HTERT RPE-1 (cell line): ENCODE measurements around the gene PIP5K1C.
"Not testable (repeated sequence)": the region's sequence is repeated elsewhere in the genome, so short reads cannot be mapped to it uniquely, and the experiment has no call there.

Experiments used
- in situ Hi-C: fragments of 300-500 bp; cut with MboI; formaldehyde crosslinking; loops from 4 replicates; pipeline ENCODE4 v1.14.3; 2020; ENCODE audit warnings: low sequenced_read_pairs

The PIP5K1C gene

DNA sequence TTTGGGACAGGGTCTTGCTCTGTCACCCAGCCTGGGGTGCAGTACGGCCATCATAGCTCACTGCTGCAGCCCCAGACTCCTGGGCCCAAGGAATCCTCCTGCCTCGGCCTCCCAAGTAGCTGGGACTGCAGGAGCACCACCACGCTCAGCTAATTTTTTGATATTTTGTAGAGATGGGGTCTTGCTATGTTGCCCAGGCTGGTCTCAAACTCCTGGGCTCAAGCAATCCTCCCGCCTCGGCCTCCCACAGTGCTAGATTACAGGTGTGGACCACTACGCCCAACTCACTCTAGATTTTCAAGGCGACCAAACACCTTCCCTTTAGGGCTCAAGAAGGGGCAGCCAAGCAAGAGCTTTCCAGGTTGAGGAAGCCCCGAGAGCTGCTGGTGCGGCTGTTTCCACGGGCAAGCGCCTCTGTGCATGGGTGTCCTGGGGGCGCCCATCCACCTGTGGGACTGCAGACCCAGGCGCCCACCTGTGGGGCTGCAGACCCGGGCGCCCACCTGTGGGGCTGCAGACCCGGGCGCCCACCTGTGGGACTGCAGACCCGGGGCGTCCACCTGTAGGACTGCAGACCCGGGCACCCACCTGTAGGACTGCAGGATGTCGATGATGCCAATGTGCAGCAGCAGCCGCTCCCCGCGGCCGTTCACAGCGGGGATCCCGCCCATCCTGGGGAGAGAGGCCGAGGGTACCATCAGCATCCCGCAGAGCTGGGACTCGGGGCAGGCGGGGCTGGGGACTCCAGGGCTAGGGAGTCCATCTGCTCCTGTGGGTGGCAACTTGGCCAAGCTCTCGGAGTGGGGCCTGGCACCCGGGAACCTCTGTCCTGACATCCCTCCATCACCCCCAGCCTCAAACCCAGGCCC, 52.0 kb downstream of the PIP5K1C start:
- in situ Hi-C loops = no loop called here

GRCh38 chr19:3647102-3647501, 53.2 kb downstream of the PIP5K1C start:
- in situ Hi-C loops = not testable (repeated sequence)

DNA sequence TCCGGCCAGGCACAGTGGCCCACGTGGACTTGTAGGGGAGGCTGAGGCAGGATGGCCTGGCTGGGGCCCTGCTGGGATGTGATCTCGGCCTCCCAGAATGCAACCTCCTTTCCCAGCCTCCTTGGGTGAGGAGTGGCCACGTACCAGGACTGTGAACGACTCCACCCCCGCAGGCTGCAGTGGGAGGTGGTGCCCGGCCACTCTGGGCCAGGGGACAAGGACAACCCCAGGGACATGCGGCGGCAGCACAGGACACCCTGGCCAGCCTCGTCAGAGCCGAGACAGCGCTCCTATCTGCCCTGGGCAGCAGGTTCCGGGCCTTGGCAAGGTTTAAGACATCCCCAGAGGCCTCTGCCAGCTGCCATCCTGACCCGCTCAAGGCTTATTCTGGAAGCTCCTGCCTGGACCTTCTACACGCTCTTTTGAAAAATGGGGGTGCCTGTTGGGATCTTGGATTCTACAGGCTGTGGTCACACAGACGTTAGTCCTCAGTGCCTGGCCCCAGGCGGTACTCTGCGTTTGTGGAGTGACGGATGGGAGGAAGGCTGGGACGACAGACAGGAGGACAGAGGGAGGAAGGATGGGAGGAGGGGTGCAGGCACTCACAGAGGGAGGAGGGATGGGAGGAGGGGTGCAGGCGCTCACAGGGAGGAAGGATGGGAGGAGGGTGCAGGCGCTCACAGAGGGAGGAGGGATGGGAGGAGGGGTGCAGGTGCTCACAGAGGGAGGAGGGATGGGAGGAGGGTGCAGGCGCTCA, 53.8 kb downstream of the PIP5K1C start:
- in situ Hi-C loops = no loop called here

DNA sequence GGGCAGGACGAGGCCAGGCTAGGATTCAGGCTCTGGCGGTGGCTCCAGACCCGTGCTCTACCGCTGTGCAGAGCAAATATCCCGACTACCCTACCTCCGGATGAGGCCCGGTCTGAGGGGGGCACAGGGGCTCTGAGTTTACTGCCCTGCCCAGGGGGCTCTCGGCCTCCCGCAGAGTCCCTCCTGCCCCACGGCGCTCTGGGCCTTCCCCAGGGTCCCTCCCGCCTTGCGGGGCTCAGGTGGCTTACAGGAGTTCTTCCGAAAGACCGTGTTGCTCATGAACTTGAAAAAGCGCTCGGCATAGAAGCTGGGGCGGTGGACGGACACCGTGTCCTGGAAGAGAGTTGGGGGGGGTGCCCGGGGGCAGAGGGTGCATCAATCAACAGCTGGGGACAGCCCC, 54.5 kb downstream of the PIP5K1C start:
- in situ Hi-C loops = no loop called here

DNA sequence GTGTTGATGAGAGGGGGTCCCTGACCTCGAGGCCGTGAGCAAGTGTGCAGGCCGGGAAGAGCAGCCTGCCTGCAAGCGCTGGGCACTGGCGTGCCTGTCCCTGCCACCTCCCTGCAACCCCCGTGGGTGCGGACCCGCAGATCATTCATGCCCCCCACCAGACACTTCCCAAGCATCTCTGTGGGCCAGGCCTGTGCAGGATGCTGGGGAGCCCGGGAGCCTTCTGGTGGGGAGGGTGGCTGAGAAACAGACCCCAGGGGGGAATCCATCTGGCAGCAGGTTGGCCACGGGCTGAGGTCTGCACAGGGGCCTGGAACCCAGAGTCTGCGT, 55.2 kb downstream of the PIP5K1C start:
- in situ Hi-C loops = no loop called here

DNA sequence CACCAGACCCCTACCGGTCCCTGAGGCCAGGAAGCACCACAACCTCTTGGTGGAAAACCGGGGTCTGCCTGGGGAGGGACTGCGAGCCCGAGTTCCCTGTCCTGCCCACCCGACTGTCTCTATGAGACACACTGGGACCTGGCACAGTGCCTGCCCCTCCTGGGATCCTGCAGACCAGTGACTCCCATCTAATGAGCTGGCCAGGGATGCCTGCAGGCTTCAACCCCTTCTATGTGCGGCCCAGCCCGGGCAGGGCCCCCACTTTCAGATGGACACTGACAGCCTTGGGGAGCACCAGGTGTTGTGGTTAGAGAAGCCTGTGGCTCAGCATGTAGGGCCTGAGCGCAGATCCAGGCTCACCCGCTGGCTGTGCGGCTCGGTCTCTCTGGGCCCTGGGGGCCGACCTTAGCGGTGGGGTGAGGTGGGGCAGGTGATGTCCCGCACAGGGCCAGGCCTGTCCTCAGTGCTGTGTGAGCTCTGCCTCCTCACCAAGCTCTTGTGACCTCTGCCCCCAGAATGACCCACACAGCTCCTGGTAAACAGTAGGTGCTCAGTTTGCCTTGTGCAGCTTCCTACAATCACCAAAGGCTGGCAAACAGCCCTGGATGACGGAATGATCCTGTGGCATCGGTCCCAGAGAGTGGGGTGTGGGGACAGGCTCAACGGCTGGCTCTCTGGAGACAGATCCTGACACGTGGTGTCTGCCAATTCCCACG, 55.8 kb downstream of the PIP5K1C start:
- in situ Hi-C loops = no loop called here

GRCh38 chr19:3643674-3644313, 56.5 kb downstream of the PIP5K1C start:
- in situ Hi-C loops = no loop called here

DNA sequence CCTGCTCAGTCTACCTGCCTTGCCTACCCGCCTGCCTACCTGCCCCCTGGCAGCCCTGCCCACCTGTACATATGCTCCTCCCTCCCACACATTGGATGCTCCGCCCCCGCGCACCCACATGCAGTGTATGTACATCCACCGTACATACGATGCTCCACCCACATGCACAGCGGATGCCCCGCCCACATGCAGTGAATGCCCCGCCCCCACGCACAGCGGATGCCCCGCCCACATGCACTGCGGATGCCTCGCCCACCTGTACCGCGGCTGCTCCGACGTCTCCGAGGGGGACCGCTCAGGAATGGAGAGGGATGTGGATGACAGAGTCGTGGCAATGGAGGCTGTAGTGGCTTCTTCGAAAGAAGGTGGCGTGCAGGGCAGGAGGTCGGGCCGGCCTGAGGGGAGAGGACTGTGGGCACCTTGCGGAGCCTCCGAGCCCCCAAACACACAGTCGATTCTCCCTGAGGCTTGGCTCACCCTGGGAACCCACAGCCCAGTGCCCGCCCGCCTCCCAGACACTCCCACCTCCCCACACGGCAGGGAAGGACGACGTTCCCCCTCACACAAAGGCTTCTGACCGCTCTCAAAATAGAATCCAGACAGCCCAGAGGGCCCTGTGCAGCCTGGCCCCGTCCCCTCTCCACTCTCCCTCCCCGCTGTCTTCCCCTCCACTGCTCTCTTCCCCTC, 57.1 kb downstream of the PIP5K1C start:
- in situ Hi-C loops = no loop called here

GRCh38 chr19:3642296-3642695, 58.0 kb downstream of the PIP5K1C start:
- in situ Hi-C loops = no loop called here

GRCh38 chr19:3641515-3642269, 58.6 kb downstream of the PIP5K1C start:
- in situ Hi-C loops = no loop called here

- in situ Hi-C loops = no loop called here
Observed at GRCh38 chr19:3639479-3639878, 60.8 kb downstream of the PIP5K1C start.

DNA sequence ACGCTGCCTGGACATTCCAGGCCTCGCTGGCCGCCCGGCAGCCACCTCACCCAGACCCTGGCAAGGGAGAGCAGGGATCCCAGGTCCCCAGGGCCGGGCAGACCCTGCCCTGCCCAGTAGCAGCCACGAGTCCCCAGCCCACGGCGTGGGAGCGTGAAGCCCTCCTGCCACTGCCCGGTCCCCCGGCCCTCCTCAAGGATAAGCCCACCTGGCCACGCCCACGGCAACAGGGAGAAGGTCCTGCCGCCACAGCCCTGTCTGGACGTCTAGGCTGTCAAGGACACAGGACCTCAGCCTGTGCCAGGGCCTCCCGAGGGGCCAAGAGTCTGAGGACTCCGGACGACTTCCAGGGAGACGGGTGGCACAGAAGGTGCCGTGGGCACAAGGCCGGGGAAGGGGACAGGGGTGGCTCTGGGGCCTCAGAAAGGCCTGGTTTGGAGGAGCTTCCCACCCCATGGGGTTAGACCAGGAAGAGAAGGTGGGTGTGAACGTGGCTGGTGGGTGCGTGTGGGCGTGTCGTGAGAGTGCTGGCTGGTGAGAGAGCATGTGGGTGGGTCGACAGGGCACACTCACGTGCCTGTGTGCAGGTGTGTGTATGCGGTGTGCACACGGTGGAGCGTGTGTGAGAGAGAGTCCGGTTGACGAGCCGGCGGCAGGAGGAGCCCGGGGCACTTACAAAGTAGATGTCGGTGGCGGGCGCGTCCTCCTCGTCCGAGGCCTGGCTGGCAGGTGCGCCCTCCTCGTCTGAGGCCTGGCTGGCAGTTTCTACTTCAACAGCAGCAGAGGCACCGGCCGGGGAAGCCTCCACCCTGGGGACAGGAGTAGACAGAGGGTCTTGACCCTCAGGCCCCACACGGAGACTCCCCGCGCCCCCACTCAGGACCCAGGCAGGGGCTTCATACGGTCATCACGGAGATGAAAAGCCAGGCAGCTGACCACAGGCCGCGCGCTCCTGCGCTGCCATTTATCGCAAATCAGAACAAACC, 61.8 kb downstream of the PIP5K1C start:
- in situ Hi-C loops = no loop called here

- in situ Hi-C loops = no loop called here
Observed at GRCh38 chr19:3637621-3638020, 62.6 kb downstream of the PIP5K1C start.

- in situ Hi-C loops = no loop called here
Observed at GRCh38 chr19:3636962-3637361, 63.3 kb downstream of the PIP5K1C start.

DNA sequence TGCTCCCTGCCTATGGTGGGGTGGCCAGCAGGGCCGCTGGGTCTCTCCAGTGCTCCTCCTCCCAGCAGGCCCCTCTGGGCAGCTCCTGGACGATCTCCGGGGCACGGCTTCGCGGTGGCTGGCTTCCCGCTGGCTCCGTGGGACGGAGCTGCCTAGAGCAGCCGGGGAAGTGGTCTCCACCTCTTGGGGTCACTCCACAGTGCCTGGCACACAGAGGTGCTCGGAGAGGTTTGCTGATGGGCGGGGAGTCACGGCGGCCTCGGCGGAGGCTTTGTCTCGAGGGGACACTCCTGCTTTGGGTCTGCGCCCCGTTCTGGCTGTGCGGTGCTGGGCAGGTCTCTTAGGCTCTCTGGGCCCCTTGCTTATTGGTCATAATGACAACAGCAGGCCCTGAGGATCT, 63.8 kb downstream of the PIP5K1C start:
- in situ Hi-C loops = no loop called here

- in situ Hi-C loops = no loop called here
Observed at GRCh38 chr19:3634496-3635045, 65.7 kb downstream of the PIP5K1C start.

DNA sequence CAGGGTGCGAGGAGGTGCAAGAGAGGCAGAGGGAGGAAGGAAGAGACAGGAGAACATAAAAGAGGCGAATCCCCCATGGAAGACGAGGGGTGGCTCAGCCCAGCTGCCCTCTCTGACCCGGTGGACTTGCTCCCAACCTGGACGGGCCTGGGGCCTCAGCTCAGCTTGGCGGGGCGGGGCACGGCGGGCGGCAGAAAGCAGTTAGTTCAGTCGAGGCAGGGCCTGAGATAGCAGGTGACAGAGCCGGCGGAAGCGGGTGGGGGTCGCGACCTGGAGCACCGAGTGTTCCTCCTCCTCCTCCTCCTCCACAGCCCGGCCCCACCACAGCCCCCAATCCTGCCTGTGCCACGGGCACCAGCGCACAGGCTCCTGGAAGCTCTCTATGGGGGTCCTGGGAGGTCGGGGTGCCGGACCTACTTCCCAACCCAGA, 66.7 kb downstream of the PIP5K1C start:
- in situ Hi-C loops = no loop called here
